ENCODE results near the gene L3MBTL4. TPM values are rescaled to one million over a fixed set of nuclear protein-coding genes. Genes with fewer than 3 reads are reported as not detected.

Gene L3MBTL4
- polyA plus RNA-seq, 4 donors = 2.6 to 6.5 (median 3.6) TPM

GRCh38 chr18:6222271-6222670 is 192.4 kb downstream of the L3MBTL4 start:
- FAIRE-seq = no peak

DNA sequence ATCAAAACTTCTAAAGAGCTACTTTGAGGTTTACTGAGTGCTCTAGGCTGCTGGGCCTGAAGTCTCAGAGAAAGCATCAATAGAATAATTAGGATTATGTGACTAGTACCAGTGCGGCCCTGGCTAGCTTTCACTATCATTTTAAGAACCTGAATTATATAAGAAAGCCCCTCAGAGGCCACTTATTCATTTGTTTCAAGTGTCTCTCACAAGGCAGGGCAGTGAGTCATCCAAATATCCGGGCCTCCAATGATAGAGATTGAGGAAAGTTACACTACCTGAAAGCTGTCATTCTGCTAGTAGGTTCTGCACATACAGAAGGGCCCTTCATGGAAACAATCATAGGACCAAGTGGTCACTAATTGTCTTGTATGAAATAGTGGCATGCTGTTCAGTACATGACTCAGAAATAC is 193.1 kb downstream of the L3MBTL4 start:
- Histone ChIP-seq H3K36me3 (ENCODE audit: control insufficient read depth in 3 of 3, insufficient read depth in 2 of 3, low read depth in 1 of 3, low read length in 3 of 3) (no peaks in the 10 kb centered on the region), H3K4me1 (ENCODE audit: control insufficient read depth in 3 of 3, insufficient read depth in 2 of 3, low read depth in 1 of 3, low read length in 2 of 3) (no peaks in the 10 kb centered on the region), H3K4me3 (ENCODE audit: low read depth in 1 of 3, low read length in 3 of 3) (no peak overlapping the region), H3K27me3 (ENCODE audit: control insufficient read depth in 3 of 3, insufficient read depth in 3 of 3, low read length in 3 of 3) (no peaks in the 10 kb centered on the region), H3K27ac (ENCODE audit: low read depth in 1 of 3, low read length in 2 of 3) (no peak overlapping the region), H3K9me3 (ENCODE audit: control insufficient read depth in 2 of 2, insufficient read depth in 1 of 2, low read depth in 1 of 2, low read length in 1 of 2) (peaks cover 0 to 9% of the 10 kb centered on the region in 2 donors)
- WGBS, 3 donors = 72 to 79% (median 77%) methylated on average over 2 of the region's 2 CpGs
- FAIRE-seq (no peak), DNase-seq (no peak)

More at GRCh38 chr18:6222271-6222670, 192.4 kb downstream of the L3MBTL4 start:
- Histone ChIP-seq H3K4me1 (ENCODE audit: control insufficient read depth in 3 of 3, insufficient read depth in 2 of 3, low read depth in 1 of 3, low read length in 2 of 3) (no peaks in the 10 kb centered on the region), H3K4me3 (ENCODE audit: low read depth in 1 of 3, low read length in 3 of 3) (no peak overlapping the region), H3K27me3 (ENCODE audit: control insufficient read depth in 3 of 3, insufficient read depth in 3 of 3, low read length in 3 of 3) (no peaks in the 10 kb centered on the region), H3K27ac (ENCODE audit: low read depth in 1 of 3, low read length in 2 of 3) (no peak overlapping the region), H3K36me3 (ENCODE audit: control insufficient read depth in 3 of 3, insufficient read depth in 2 of 3, low read depth in 1 of 3, low read length in 3 of 3) (no peaks in the 10 kb centered on the region), H3K9me3 (ENCODE audit: control insufficient read depth in 2 of 2, insufficient read depth in 1 of 2, low read depth in 1 of 2, low read length in 1 of 2) (peaks cover 0 to 9% of the 10 kb centered on the region in 2 donors)
- no peak for DNase-seq
- 81 to 88% (median 83%) methylated on average over 4 of the region's 4 CpGs for WGBS, 3 donors

DNA sequence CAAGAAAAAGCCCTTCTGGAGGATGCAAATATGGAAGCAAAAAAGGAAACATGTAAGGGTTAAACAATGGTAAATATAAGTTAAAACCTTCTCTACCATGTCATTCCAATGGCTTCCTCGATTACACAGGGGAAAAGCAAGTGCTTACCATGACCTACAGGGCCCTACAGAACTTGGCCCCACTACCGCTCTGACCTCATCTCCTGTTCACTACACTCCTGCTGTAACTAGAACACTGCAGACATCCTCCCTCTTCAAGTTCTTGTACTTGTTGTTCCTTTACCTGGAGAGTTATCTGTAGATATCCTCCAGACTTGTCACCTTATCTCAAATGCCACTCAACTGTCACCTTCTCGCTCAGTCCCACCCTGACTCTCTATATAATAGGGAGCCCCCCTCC is 194.6 kb downstream of the L3MBTL4 start:
- 79 to 88% (median 84%) methylated on average over 3 of the region's 3 CpGs for WGBS, 3 donors
- Histone ChIP-seq H3K27me3 (ENCODE audit: control insufficient read depth in 3 of 3, insufficient read depth in 3 of 3, low read length in 3 of 3) (no peaks in the 10 kb centered on the region), H3K27ac (ENCODE audit: low read depth in 1 of 3, low read length in 2 of 3) (no peak overlapping the region), H3K4me3 (ENCODE audit: low read depth in 1 of 3, low read length in 3 of 3) (no peak overlapping the region), H3K4me1 (ENCODE audit: control insufficient read depth in 3 of 3, insufficient read depth in 2 of 3, low read depth in 1 of 3, low read length in 2 of 3) (no peaks in the 10 kb centered on the region), H3K9me3 (ENCODE audit: control insufficient read depth in 2 of 2, insufficient read depth in 1 of 2, low read depth in 1 of 2, low read length in 1 of 2) (peaks cover 0 to under 1% of the 10 kb centered on the region in 2 donors), H3K36me3 (ENCODE audit: control insufficient read depth in 3 of 3, insufficient read depth in 2 of 3, low read depth in 1 of 3, low read length in 3 of 3) (no peaks in the 10 kb centered on the region)
- FAIRE-seq = no peak
- no peak for DNase-seq

DNA sequence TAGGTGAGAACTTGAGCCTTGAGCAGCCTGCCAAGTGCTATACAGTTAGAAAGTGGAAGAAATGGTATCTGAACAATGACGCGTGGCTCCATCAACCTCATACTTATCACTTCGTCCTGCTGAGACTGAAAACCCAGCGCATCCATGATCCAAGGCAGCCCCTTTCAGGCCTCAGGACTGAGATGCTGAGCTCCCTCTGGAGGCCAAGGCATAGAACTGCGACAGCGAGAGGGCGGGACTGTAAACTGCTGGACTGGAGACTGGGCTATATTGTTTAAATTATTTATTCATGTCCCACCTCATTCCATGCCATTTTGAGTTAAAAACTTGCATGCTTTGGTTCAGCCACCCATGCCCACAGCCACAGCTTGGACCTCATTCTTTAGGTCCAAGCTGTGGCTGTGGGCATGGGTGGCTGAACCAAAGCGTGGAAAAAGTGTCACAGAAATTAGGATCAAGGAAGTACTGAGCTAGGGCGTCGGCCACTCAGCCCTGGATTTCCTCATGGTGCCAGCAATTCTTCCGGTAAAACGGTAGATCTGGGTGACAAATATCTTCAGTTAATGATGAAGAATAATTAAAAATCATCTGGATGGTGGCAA is 195.5 kb downstream of the L3MBTL4 start:
- DNase-seq = peak; percentile 16 to 59
- H3K4me1 ChIP-seq (ENCODE audit: control insufficient read depth in 3 of 3, insufficient read depth in 2 of 3, low read depth in 1 of 3, low read length in 2 of 3) = no peaks in the 10 kb centered on the region
- 60 to 92% (median 84%) methylated on average over 12 of the region's 12 CpGs for WGBS, 3 donors
- no peaks in the 10 kb centered on the region for H3K9me3 ChIP-seq (ENCODE audit: control insufficient read depth in 2 of 2, insufficient read depth in 1 of 2, low read depth in 1 of 2, low read length in 1 of 2)
- H3K36me3 ChIP-seq (ENCODE audit: control insufficient read depth in 3 of 3, insufficient read depth in 2 of 3, low read depth in 1 of 3, low read length in 3 of 3) = no peaks in the 10 kb centered on the region
- no peak overlapping the region for H3K4me3 ChIP-seq (ENCODE audit: low read depth in 1 of 3, low read length in 3 of 3)
- H3K27ac ChIP-seq (ENCODE audit: low read depth in 1 of 3, low read length in 2 of 3) = no peak overlapping the region
- no peaks in the 10 kb centered on the region for H3K27me3 ChIP-seq (ENCODE audit: control insufficient read depth in 3 of 3, insufficient read depth in 3 of 3, low read length in 3 of 3)
- no peak for FAIRE-seq

GRCh38 chr18:6215888-6216287 is 198.8 kb downstream of the L3MBTL4 start:
- DNase-seq (peak in 1 of 2 donors; percentile 25), FAIRE-seq (no peak)
- WGBS, 3 donors = 87 to 98% (median 93%) methylated on average over 2 of the region's 2 CpGs
- Histone ChIP-seq H3K36me3 (ENCODE audit: control insufficient read depth in 3 of 3, insufficient read depth in 2 of 3, low read depth in 1 of 3, low read length in 3 of 3) (no peaks in the 10 kb centered on the region), H3K4me1 (ENCODE audit: control insufficient read depth in 3 of 3, insufficient read depth in 2 of 3, low read depth in 1 of 3, low read length in 2 of 3) (no peaks in the 10 kb centered on the region), H3K4me3 (ENCODE audit: low read depth in 1 of 3, low read length in 3 of 3) (no peak overlapping the region), H3K27me3 (ENCODE audit: control insufficient read depth in 3 of 3, insufficient read depth in 3 of 3, low read length in 3 of 3) (no peaks in the 10 kb centered on the region), H3K9me3 (ENCODE audit: control insufficient read depth in 2 of 2, insufficient read depth in 1 of 2, low read depth in 1 of 2, low read length in 1 of 2) (no peaks in the 10 kb centered on the region), H3K27ac (ENCODE audit: low read depth in 1 of 3, low read length in 2 of 3) (no peak overlapping the region)

- Histone ChIP-seq H3K4me1 (ENCODE audit: control insufficient read depth in 3 of 3, insufficient read depth in 2 of 3, low read depth in 1 of 3, low read length in 2 of 3) (no peaks in the 10 kb centered on the region), H3K9me3 (ENCODE audit: control insufficient read depth in 2 of 2, insufficient read depth in 1 of 2, low read depth in 1 of 2, low read length in 1 of 2) (no peaks in the 10 kb centered on the region), H3K36me3 (ENCODE audit: control insufficient read depth in 3 of 3, insufficient read depth in 2 of 3, low read depth in 1 of 3, low read length in 3 of 3) (no peaks in the 10 kb centered on the region), H3K4me3 (ENCODE audit: low read depth in 1 of 3, low read length in 3 of 3) (no peak overlapping the region), H3K27me3 (ENCODE audit: control insufficient read depth in 3 of 3, insufficient read depth in 3 of 3, low read length in 3 of 3) (no peaks in the 10 kb centered on the region), H3K27ac (ENCODE audit: low read depth in 1 of 3, low read length in 2 of 3) (no peak overlapping the region)
- DNase-seq (no peak), FAIRE-seq (no peak)
- WGBS, 3 donors = 85 to 91% (median 88%) methylated on average over 1 of the region's 1 CpG
These were observed 203.6 kb downstream of the L3MBTL4 start for GRCh38 chr18:6211174-6211504.

DNA sequence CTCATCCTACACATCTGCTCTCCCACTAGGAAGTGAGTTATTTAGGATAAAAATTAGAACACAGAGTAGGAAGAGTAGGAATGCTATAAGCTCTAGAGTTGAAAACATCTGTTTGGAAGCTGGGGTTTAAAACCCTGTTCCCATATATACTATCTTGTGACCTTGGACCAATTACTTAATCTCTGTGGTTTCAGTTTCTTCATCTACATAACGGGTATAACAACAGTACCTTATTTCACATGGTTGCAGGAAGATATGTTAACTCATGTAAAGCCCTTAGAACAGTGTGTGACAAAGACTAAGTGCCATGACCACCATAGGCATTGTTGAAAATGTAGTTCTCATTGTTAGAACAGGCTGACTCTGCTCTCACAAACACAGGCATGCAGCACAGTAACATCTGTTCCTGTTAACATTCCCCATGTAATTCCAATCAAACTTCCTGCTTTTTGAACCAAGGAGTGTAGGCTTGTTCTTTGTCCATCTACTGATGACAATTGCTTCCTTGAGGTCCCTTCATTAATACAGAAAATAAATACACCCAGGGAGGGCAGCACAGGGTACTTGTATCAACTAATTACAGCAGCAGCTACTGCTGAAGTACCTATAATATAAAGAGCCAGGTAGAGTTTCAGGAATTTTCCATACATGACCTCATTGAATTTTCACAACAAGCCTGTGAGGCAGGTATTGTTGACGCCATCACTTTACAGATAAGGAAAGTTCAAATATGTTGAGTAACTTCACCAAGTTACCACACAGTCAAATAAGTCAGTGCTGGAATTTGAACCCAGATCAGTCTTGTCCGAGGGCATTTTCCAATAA is 204.2 kb downstream of the L3MBTL4 start:
- WGBS, 3 donors = 21 to 65% (median 35%) methylated on average over 3 of the region's 3 CpGs
- H3K4me3 ChIP-seq (ENCODE audit: low read depth in 1 of 3, low read length in 3 of 3) = no peak overlapping the region
- no peaks in the 10 kb centered on the region for H3K36me3 ChIP-seq (ENCODE audit: control insufficient read depth in 3 of 3, insufficient read depth in 2 of 3, low read depth in 1 of 3, low read length in 3 of 3)
- DNase-seq (peak; percentile 67 to 79), FAIRE-seq (no peak)
- H3K27me3 ChIP-seq (ENCODE audit: control insufficient read depth in 3 of 3, insufficient read depth in 3 of 3, low read length in 3 of 3) = no peaks in the 10 kb centered on the region
- peak overlapping the region in 2 of 3 donors; percentile 5 to 26 for H3K27ac ChIP-seq (ENCODE audit: low read depth in 1 of 3, low read length in 2 of 3)
- H3K9me3 ChIP-seq (ENCODE audit: control insufficient read depth in 2 of 2, insufficient read depth in 1 of 2, low read depth in 1 of 2, low read length in 1 of 2) = no peaks in the 10 kb centered on the region
- H3K4me1 ChIP-seq (ENCODE audit: control insufficient read depth in 3 of 3, insufficient read depth in 2 of 3, low read depth in 1 of 3, low read length in 2 of 3) = no peaks in the 10 kb centered on the region

DNA sequence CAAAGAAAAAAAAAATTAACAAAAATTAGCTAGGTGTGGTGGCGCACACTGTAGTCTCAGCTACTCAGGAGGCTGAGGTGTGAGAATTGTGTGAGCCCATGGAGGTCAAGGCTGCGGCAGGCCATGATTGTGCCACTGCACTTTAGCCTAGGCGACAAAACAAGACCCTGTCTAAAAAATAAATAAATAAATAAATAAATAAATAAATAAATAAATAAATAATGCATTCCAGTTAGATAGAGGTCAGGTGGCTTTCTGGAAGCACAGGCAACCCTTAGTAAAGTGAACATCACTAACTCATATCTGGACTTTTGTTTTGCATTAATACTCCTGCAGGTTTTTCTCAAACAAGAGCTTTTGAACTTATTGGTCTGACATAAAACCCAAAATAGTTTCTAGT is 206.8 kb downstream of the L3MBTL4 start:
- no peaks in the 10 kb centered on the region for H3K4me1 ChIP-seq (ENCODE audit: control insufficient read depth in 3 of 3, insufficient read depth in 2 of 3, low read depth in 1 of 3, low read length in 2 of 3)
- no peak for DNase-seq
- 96 to 99% (median 98%) methylated on average over 3 of the region's 3 CpGs for WGBS, 3 donors
- no peak overlapping the region for H3K4me3 ChIP-seq (ENCODE audit: low read depth in 1 of 3, low read length in 3 of 3)
- no peaks in the 10 kb centered on the region for H3K9me3 ChIP-seq (ENCODE audit: control insufficient read depth in 2 of 2, insufficient read depth in 1 of 2, low read depth in 1 of 2, low read length in 1 of 2)
- no peaks in the 10 kb centered on the region for H3K36me3 ChIP-seq (ENCODE audit: control insufficient read depth in 3 of 3, insufficient read depth in 2 of 3, low read depth in 1 of 3, low read length in 3 of 3)
- FAIRE-seq = no peak
- no peak overlapping the region for H3K27ac ChIP-seq (ENCODE audit: low read depth in 1 of 3, low read length in 2 of 3)
- H3K27me3 ChIP-seq (ENCODE audit: control insufficient read depth in 3 of 3, insufficient read depth in 3 of 3, low read length in 3 of 3) = no peaks in the 10 kb centered on the region

Measured in small intestine (tissue), 7 donors.